Measurements from ENCODE around the gene TAAR1.
"Not testable (repeated sequence)": the region's sequence is repeated elsewhere in the genome, so short reads cannot be mapped to it uniquely, and the experiment has no call there.

The TAAR1 gene

GRCh38 chr6:132659082-132659481, at the start of gene TAAR1:
TSS of gene TAAR1 (minus strand) at chr6:132659182. CDS start at chr6:132646003, 13,179 bp downstream.
- DNase-seq (ENCODE audit: low spot score in 2 of 2) (no peak), ATAC-seq (ENCODE audit: low read depth) (no peak)
- H3K27me3 Mint-ChIP-seq: no peaks in the 10 kb centered on the region
- H3K4me3 Mint-ChIP-seq: no peak within 1 kb of the TSS
- no peak within 1 kb of the TSS for H3K27ac Mint-ChIP-seq
- no peaks in the 10 kb centered on the region for H3K4me1 Mint-ChIP-seq
- no peaks in the 10 kb centered on the region for H3K9me3 Mint-ChIP-seq
- no peaks in the 10 kb centered on the region for H3K36me3 Mint-ChIP-seq

GRCh38 chr6:132708771-132709170, 49.8 kb upstream of the TAAR1 start:
- Mint-ChIP-seq H3K27me3 (no peaks in the 10 kb centered on the region), H3K27ac (no peak overlapping the region), H3K9me3 (peaks cover 5% of the 10 kb centered on the region), H3K4me3 (no peak overlapping the region), H3K4me1 (peaks cover 8% of the 10 kb centered on the region), H3K36me3 (peaks cover 2% of the 10 kb centered on the region)
- DNase-seq (ENCODE audit: low spot score in 2 of 2) (no peak), ATAC-seq (ENCODE audit: low read depth) (no peak)

GRCh38 chr6:132708002-132708401, 49.0 kb upstream of the TAAR1 start:
- ATAC-seq (ENCODE audit: low read depth) (no peak), DNase-seq (ENCODE audit: low spot score in 2 of 2) (no peak)
- Mint-ChIP-seq H3K9me3 (peaks cover 9% of the 10 kb centered on the region), H3K4me3 (no peak overlapping the region), H3K36me3 (peaks cover 6% of the 10 kb centered on the region), H3K27ac (no peak overlapping the region), H3K4me1 (peaks cover 6% of the 10 kb centered on the region), H3K27me3 (peaks cover 2% of the 10 kb centered on the region)

GRCh38 chr6:132706756-132707155, 47.8 kb upstream of the TAAR1 start:
- not testable (repeated sequence) for ATAC-seq (ENCODE audit: low read depth); H3K4me1 Mint-ChIP-seq; H3K4me3 Mint-ChIP-seq; DNase-seq (ENCODE audit: low spot score in 2 of 2); H3K27ac Mint-ChIP-seq; H3K36me3 Mint-ChIP-seq; H3K9me3 Mint-ChIP-seq; H3K27me3 Mint-ChIP-seq

GRCh38 chr6:132703936-132704335, 45.0 kb upstream of the TAAR1 start:
- peaks cover 6% of the 10 kb centered on the region for H3K4me1 Mint-ChIP-seq
- peaks cover 9% of the 10 kb centered on the region for H3K9me3 Mint-ChIP-seq
- DNase-seq (ENCODE audit: low spot score in 2 of 2) (no peak), ATAC-seq (ENCODE audit: low read depth) (no peak)
- H3K27me3 Mint-ChIP-seq: peaks cover 7% of the 10 kb centered on the region
- H3K4me3 Mint-ChIP-seq: no peak overlapping the region
- H3K27ac Mint-ChIP-seq: no peak overlapping the region
- H3K36me3 Mint-ChIP-seq: peaks cover 6% of the 10 kb centered on the region

- peaks cover 15% of the 10 kb centered on the region for H3K9me3 Mint-ChIP-seq
- H3K36me3 Mint-ChIP-seq: peaks cover 11% of the 10 kb centered on the region
- H3K4me3 Mint-ChIP-seq: no peak overlapping the region
- no peak overlapping the region for H3K27ac Mint-ChIP-seq
- DNase-seq (ENCODE audit: low spot score in 2 of 2): no peak
- ATAC-seq (ENCODE audit: low read depth): no peak
- no peaks in the 10 kb centered on the region for H3K4me1 Mint-ChIP-seq
- H3K27me3 Mint-ChIP-seq: peaks cover 7% of the 10 kb centered on the region
Observed at GRCh38 chr6:132698608-132699007, 39.6 kb upstream of the TAAR1 start.

- Mint-ChIP-seq H3K4me1 (no peaks in the 10 kb centered on the region), H3K9me3 (peaks cover 12% of the 10 kb centered on the region), H3K36me3 (peaks cover 9% of the 10 kb centered on the region), H3K4me3 (no peak overlapping the region), H3K27me3 (peaks cover 3% of the 10 kb centered on the region), H3K27ac (no peak overlapping the region)
- DNase-seq (ENCODE audit: low spot score in 2 of 2) (no peak), ATAC-seq (ENCODE audit: low read depth) (no peak)
Observed at GRCh38 chr6:132695773-132696172, 36.8 kb upstream of the TAAR1 start.

- H3K9me3 Mint-ChIP-seq: peaks cover 12% of the 10 kb centered on the region
- no peak overlapping the region for H3K27ac Mint-ChIP-seq
- no peak overlapping the region for H3K4me3 Mint-ChIP-seq
- no peak for ATAC-seq (ENCODE audit: low read depth)
- no peaks in the 10 kb centered on the region for H3K4me1 Mint-ChIP-seq
- DNase-seq (ENCODE audit: low spot score in 2 of 2): no peak
- H3K36me3 Mint-ChIP-seq: peaks cover 9% of the 10 kb centered on the region
- peaks cover 11% of the 10 kb centered on the region for H3K27me3 Mint-ChIP-seq
Observed at GRCh38 chr6:132693478-132693877, 34.5 kb upstream of the TAAR1 start.

- H3K36me3 Mint-ChIP-seq: peaks cover 4% of the 10 kb centered on the region
- DNase-seq (ENCODE audit: low spot score in 2 of 2) (no peak), ATAC-seq (ENCODE audit: low read depth) (no peak)
- H3K9me3 Mint-ChIP-seq: peaks cover 5% of the 10 kb centered on the region
- H3K4me1 Mint-ChIP-seq: no peaks in the 10 kb centered on the region
- H3K27me3 Mint-ChIP-seq: peaks cover 22% of the 10 kb centered on the region
- H3K27ac Mint-ChIP-seq: no peak overlapping the region
- H3K4me3 Mint-ChIP-seq: no peak overlapping the region
Observed at GRCh38 chr6:132690678-132691077, 31.7 kb upstream of the TAAR1 start.

- H3K27me3 Mint-ChIP-seq: peaks cover 22% of the 10 kb centered on the region
- no peak overlapping the region for H3K27ac Mint-ChIP-seq
- H3K36me3 Mint-ChIP-seq: peaks cover 3% of the 10 kb centered on the region
- no peak overlapping the region for H3K4me3 Mint-ChIP-seq
- ATAC-seq (ENCODE audit: low read depth) (no peak), DNase-seq (ENCODE audit: low spot score in 2 of 2) (no peak)
- no peaks in the 10 kb centered on the region for H3K4me1 Mint-ChIP-seq
- H3K9me3 Mint-ChIP-seq: peaks cover 3% of the 10 kb centered on the region
Observed at GRCh38 chr6:132687306-132687705, 28.3 kb upstream of the TAAR1 start.

GRCh38 chr6:132686531-132686930, 27.5 kb upstream of the TAAR1 start:
- H3K9me3 Mint-ChIP-seq: peaks cover 3% of the 10 kb centered on the region
- no peak for DNase-seq (ENCODE audit: low spot score in 2 of 2)
- H3K4me1 Mint-ChIP-seq: no peaks in the 10 kb centered on the region
- ATAC-seq (ENCODE audit: low read depth): no peak
- H3K4me3 Mint-ChIP-seq: no peak overlapping the region
- no peak overlapping the region for H3K27ac Mint-ChIP-seq
- H3K27me3 Mint-ChIP-seq: peaks cover 22% of the 10 kb centered on the region
- H3K36me3 Mint-ChIP-seq: peaks cover 3% of the 10 kb centered on the region

- peaks cover 18% of the 10 kb centered on the region for H3K27me3 Mint-ChIP-seq
- H3K9me3 Mint-ChIP-seq: peaks cover 3% of the 10 kb centered on the region
- no peak overlapping the region for H3K27ac Mint-ChIP-seq
- DNase-seq (ENCODE audit: low spot score in 2 of 2) (no peak), ATAC-seq (ENCODE audit: low read depth) (no peak)
- no peaks in the 10 kb centered on the region for H3K4me1 Mint-ChIP-seq
- peaks cover 3% of the 10 kb centered on the region for H3K36me3 Mint-ChIP-seq
- no peak overlapping the region for H3K4me3 Mint-ChIP-seq
Observed at GRCh38 chr6:132685009-132685408, 26.0 kb upstream of the TAAR1 start.

- Mint-ChIP-seq H3K4me1 (peaks cover 2% of the 10 kb centered on the region), H3K9me3 (peaks cover 3% of the 10 kb centered on the region), H3K36me3 (peaks cover 3% of the 10 kb centered on the region), H3K27me3 (peaks cover 15% of the 10 kb centered on the region), H3K27ac (no peak overlapping the region), H3K4me3 (no peak overlapping the region)
- ATAC-seq (ENCODE audit: low read depth): no peak
- no peak for DNase-seq (ENCODE audit: low spot score in 2 of 2)
Observed at GRCh38 chr6:132684272-132684671, 25.3 kb upstream of the TAAR1 start.

GRCh38 chr6:132683543-132683942, 24.6 kb upstream of the TAAR1 start:
- H3K4me1 Mint-ChIP-seq: peaks cover 3% of the 10 kb centered on the region
- H3K4me3 Mint-ChIP-seq: no peak overlapping the region
- peaks cover 13% of the 10 kb centered on the region for H3K27me3 Mint-ChIP-seq
- no peak for DNase-seq (ENCODE audit: low spot score in 2 of 2)
- peaks cover 3% of the 10 kb centered on the region for H3K36me3 Mint-ChIP-seq
- ATAC-seq (ENCODE audit: low read depth): no peak
- H3K9me3 Mint-ChIP-seq: peaks cover 3% of the 10 kb centered on the region
- H3K27ac Mint-ChIP-seq: no peak overlapping the region

- not testable (repeated sequence) for H3K4me3 Mint-ChIP-seq; H3K27me3 Mint-ChIP-seq; H3K27ac Mint-ChIP-seq; ATAC-seq (ENCODE audit: low read depth); H3K4me1 Mint-ChIP-seq; H3K36me3 Mint-ChIP-seq; DNase-seq (ENCODE audit: low spot score in 2 of 2); H3K9me3 Mint-ChIP-seq
Observed at GRCh38 chr6:132679094-132679493, 20.1 kb upstream of the TAAR1 start.
